ENCODE data around the gene ITGB4.

- TF ChIP-seq ELF1 (CRISPR knock-in tag; IDR thresholded peaks at IDR 0.05) (no peak), RFX5 (IDR thresholded peaks at IDR 0.05; ENCODE audit: low read depth, low read length) (no peak), CHCHD3 (CRISPR knock-in tag; IDR thresholded peaks at IDR 0.05) (no peak), FOXA1 (IDR thresholded peaks at IDR 0.05) (no peak), FOXA1 (CRISPR knock-in tag; IDR thresholded peaks at IDR 0.05) (no peak), EZH2 (conservative IDR thresholded peaks at IDR 0.05; ENCODE audit: low read depth, low read length) (no peak), NR2F6 (IDR thresholded peaks at IDR 0.05) (no peak), NR2F6 (CRISPR knock-in tag; IDR thresholded peaks at IDR 0.05) (no peak)
Observed at GRCh38 chr17:75703591-75703990, 17.7 kb upstream of the ITGB4 start.
